K562 (cell line): ENCODE results near the gene VAMP8. TPM values are rescaled to one million over a fixed set of nuclear protein-coding genes. Genes with fewer than 3 reads are reported as not detected.

ENCODE experiments used
- ATF4 ChIP-seq: fragments of 450-650 bp; formaldehyde crosslinking; IDR thresholded peaks from 2 replicates; pipeline ENCODE4 v1.4.0; 2022; ENCODE audit warnings: mild to moderate bottlenecking, moderate library complexity
- BHLHE40 ChIP-seq: IDR thresholded peaks from 2 replicates; pipeline ENCODE4 v1.6.1; 2011; ENCODE audit warnings: low read length, improper control_type of control experiment
- CHD4 ChIP-seq: fragments of 200-600 bp; sonication (generic); IDR thresholded peaks from 3 replicates; pipeline ENCODE4 v1.6.1; 2012; ENCODE audit warnings: low read depth, mild to moderate bottlenecking, mixed read lengths, low read length, inconsistent platforms; ENCODE audit not compliant: insufficient read depth, insufficient replicate concordance, poor library complexity, severe bottlenecking
- DIDO1 ChIP-seq: fragments of 450-650 bp; IDR thresholded peaks from 2 replicates; pipeline ENCODE4 v1.6.1; 2016; ENCODE audit warnings: low read depth, missing biosample characterization, missing genetic modification characterization
- E2F5 ChIP-seq: sonication (generic); formaldehyde crosslinking; IDR thresholded peaks from 2 replicates; pipeline ENCODE4 v1.8.0; 2022; ENCODE audit warnings: mild to moderate bottlenecking, missing genetic modification reagents
- GABPB1 ChIP-seq: sonication (generic); formaldehyde crosslinking; IDR thresholded peaks from 2 replicates; pipeline ENCODE4 v1.8.0; 2022; ENCODE audit warnings: mild to moderate bottlenecking, missing genetic modification reagents
- NCOA6 ChIP-seq: fragments of 450-650 bp; IDR thresholded peaks from 2 replicates; pipeline ENCODE4 v1.6.1; 2017; ENCODE audit warnings: mild to moderate bottlenecking
- NR4A1 ChIP-seq, 2 experiments: fragments of 250-450 bp in 1 of 2; fragments of 450-650 bp in 1 of 2; sonication (Bioruptor Pico) in 1 of 2; IDR thresholded peaks; 2 replicates each; pipeline versions ENCODE4 v1.4.0 to v1.6.1; 2016 to 2020; ENCODE audit warnings: mild to moderate bottlenecking in 2 of 2, missing compliant biosample characterization in 1 of 2, missing genetic modification characterization in 1 of 2, moderate library complexity in 1 of 2
- REST ChIP-seq, 2 experiments: fragments of 450-650 bp; formaldehyde crosslinking in 1 of 2; IDR thresholded peaks; 2 replicates each; pipeline versions ENCODE4 v1.4.0 to v1.6.1; 2014 to 2020; ENCODE audit warnings: mild to moderate bottlenecking in 2 of 2, borderline replicate concordance in 1 of 2, low read depth in 1 of 2
- ZBTB2 ChIP-seq: fragments of 450-650 bp; IDR thresholded peaks from 2 replicates; pipeline ENCODE4 v1.6.1; 2016; ENCODE audit warnings: antibody characterized with exemption
- ZBTB26 ChIP-seq: fragments of 450-650 bp; formaldehyde crosslinking; IDR thresholded peaks from 2 replicates; pipeline ENCODE4 v1.4.0; 2022; ENCODE audit warnings: missing genetic modification characterization
- ZKSCAN8 ChIP-seq: fragments of 200-800 bp; sonication (Bioruptor generic); IDR thresholded peaks from 2 replicates; pipeline ENCODE4 v1.6.1; 2016; ENCODE audit warnings: missing genetic modification characterization, missing compliant biosample characterization
- polyA plus RNA-seq, 8 experiments: library from polyadenylated mRNA; depleted of rRNA in 4 of 8; stranded (reverse) in 5 of 8; unstranded in 3 of 8; fragments of >200 nt; fragmentation: Nextera tagmentation in 2 of 8; fragmentation: Illumina TruSeq in 1 of 8; extraction: Ambion mirVana in 2 of 8; extraction: Trizol in 1 of 8; gene quantifications; 2 replicates each; pipeline versions ENCODE4 v1.2.1 to v1.2.3, GENCODE V29; 2011 to 2014; ENCODE audit warnings: inconsistent platforms in 1 of 8, missing spikeins in 1 of 8
- total RNA-seq, 7 experiments: library from RNA; depleted of rRNA in 6 of 7; stranded (reverse); fragments of >200 nt in 6 of 7; fragmentation: Illumina TruSeq in 2 of 7; extraction: Trizol in 2 of 7; gene quantifications; 2 replicates each; pipeline versions ENCODE4 v1.2.1 to v1.2.3, GENCODE V29; 2011 to 2021; ENCODE audit warnings: low replicate concordance in 1 of 7

VAMP8 gene
- total and polyA plus RNA-seq, 9 of the 15 experiments (the other 6 are each of a cell fraction or from before 2014, with no cell fraction given): 107 to 571 (median 248) TPM

GRCh38 chr2:85602476-85603234 lies 25.3 kb downstream of the VAMP8 start, which contains the start of gene TMEM150A (continued):
- TF ChIP-seq ATF4 (CRISPR knock-in tag) (0 out of 2 replicates have a peak, but pooled peaks have one; percentile 16), DIDO1 (tag) (0 out of 2 replicates have a peak, but pooled peaks have one; percentile 35), GABPB1 (CRISPR knock-in tag) (peak; percentile 45; the same call in 1 of the 2 replicates), NR4A1 (CRISPR knock-in tag; IDR thresholded peaks at IDR 0.05) (no peak), NR4A1 (tag; IDR thresholded peaks at IDR 0.05) (no peak), ZBTB26 (0 out of 2 replicates have a peak, but pooled peaks have one; percentile 37), ZKSCAN8 (CRISPR knock-in tag) (no peak), CHD4 (no peak), ZBTB2 (no peak), BHLHE40 (no peak; the same call in 1 of the 2 replicates), NCOA6 (no peak), REST (IDR thresholded peaks at IDR 0.05; ENCODE audit: borderline replicate concordance) (peak; percentile 36; the same call in 1 of the 2 replicates), REST (CRISPR knock-in tag; IDR thresholded peaks at IDR 0.05; ENCODE audit: low read depth) (no peak; the same call in 1 of the 2 replicates), E2F5 (CRISPR knock-in tag) (0 out of 2 replicates have a peak, but pooled peaks have one; percentile 26)
